ENCODE results near the gene IL25.
"Not testable (repeated sequence)": the region's sequence is repeated elsewhere in the genome, so short reads cannot be mapped to it uniquely, and the experiment has no call there.

IL25 gene

DNA sequence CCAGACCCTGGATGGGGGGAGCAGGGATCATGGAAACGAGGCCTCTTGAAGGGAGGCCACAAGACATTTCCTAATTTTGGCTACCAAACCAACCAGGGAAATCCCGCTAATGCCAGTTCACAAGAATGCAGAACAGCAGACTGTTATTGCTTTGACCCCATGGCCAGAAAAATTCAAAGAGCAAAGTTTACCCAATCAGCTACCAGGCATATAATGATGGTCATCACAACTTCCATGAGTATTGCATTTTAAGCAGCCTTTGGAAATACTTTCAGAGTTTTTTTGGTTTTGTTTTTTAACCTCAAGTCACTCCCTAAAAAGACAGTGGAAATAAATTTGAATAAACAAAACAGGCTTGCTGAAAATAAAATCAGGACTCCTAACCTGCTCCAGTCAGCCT is at the start of gene IL25:
Gene IL25, plus strand, starts transcription at position 301 of the 400 bp plus-strand sequence.
- no peak for DNase-seq

DNA sequence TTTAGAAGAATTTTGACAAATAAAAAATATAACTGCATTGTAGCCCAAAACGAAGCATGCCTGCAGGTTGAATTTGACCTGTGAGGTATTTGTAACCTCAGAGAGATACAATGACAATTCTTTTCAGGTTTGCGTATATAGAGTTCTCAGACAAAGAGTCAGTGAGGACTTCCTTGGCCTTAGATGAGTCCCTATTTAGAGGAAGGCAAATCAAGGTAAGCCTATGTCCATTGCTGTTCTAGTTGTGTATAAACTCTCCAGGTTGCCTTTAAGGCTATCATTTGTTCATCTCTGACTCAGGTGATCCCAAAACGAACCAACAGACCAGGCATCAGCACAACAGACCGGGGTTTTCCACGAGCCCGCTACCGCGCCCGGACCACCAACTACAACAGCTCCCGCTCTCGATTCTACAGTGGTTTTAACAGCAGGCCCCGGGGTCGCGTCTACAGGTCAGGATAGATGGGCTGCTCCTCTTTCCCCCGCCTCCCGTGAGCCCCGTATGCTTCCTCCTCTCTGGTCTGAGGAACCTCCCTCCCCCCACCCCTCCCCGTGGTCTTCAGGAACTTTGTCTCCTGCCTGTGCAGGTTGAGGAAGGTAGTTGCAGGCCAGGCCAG is 48.7 kb upstream of the IL25 start:
- no peak for DNase-seq

DNA sequence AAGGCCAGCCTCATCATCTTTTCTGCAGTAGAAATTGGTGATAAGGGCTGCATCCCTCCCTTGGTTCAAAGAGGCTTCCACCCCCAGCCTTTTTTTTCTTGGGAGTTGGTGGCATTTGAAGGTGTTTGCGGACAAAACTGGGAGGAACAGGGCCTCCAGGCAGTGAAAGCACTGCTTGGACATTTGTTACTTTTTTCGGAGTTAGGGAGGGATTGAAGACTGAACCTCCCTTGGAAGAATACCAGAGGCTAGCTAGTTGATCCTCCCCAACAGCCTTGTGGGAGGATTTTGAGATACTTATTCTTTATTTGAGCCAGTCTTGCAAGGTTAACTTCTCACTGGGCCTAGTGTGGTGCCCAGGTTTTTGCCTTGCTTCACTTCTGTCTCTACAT is 48.2 kb upstream of the IL25 start:
- DNase-seq, result no peak

DNA sequence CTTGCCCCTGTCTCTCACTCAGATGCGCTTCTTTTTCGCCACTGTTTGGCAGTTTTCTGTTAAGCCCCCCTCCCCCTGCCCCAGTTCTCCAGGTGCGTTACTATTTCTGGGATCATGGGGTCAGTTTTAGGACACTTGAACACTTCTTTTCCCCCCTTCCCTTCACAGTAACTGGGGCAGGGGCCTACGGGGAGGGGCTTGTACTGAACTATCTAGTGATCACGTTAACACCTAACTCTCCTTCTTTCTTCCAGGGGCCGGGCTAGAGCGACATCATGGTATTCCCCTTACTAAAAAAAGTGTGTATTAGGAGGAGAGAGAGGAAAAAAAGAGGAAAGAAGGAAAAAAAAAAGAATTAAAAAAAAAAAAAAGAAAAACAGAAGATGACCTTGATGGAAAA is 47.6 kb upstream of the IL25 start:
- DNase-seq, result no peak

DNA sequence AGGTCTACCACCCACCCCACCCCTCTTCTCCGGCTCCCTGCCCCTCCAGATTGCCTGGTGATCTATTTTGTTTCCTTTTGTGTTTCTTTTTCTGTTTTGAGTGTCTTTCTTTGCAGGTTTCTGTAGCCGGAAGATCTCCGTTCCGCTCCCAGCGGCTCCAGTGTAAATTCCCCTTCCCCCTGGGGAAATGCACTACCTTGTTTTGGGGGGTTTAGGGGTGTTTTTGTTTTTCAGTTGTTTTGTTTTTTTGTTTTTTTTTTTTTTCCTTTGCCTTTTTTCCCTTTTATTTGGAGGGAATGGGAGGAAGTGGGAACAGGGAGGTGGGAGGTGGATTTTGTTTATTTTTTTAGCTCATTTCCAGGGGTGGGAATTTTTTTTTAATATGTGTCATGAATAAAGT is 46.9 kb upstream of the IL25 start:
- DNase-seq, result not testable (repeated sequence)

DNA sequence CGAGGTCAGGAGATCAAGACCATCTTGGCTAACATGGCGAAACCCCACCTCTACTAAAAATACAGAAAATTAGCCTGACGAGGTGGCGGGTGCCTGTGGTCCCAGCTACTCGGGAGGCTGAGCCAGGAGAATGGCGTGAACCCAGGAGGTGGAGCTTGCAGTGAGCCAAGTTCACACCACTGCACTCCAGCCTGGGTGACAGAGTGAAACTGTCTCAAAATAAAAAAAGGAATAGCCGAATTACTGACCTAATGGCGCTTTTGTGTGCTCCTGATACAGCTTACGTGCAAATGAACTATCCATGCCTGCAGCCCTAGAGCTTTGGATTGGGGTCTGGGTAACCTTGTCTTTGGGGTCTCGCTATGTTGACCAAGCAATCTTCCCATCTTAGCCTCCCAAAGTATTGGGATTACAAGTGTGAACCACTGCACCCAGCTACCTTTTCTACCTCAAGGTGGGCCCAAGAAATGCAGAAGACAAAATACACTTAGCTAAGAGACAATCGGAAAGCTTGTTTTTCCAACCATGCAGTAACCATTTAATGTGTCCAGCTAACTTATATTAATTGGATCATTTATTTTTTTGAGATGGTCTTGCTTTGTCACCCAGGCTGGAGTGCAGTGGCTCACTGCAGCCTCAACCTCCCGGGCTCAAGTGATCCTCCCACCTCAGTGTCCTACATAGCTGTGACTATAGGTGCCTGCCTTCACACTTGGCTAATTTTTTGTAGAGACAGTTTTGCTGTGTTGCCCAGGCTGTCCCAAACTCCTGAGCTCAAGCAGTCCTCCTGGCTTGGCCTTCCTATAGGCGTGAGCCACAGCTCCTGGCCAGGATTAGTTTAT is 45.9 kb upstream of the IL25 start:
- DNase-seq, result no peak

DNA sequence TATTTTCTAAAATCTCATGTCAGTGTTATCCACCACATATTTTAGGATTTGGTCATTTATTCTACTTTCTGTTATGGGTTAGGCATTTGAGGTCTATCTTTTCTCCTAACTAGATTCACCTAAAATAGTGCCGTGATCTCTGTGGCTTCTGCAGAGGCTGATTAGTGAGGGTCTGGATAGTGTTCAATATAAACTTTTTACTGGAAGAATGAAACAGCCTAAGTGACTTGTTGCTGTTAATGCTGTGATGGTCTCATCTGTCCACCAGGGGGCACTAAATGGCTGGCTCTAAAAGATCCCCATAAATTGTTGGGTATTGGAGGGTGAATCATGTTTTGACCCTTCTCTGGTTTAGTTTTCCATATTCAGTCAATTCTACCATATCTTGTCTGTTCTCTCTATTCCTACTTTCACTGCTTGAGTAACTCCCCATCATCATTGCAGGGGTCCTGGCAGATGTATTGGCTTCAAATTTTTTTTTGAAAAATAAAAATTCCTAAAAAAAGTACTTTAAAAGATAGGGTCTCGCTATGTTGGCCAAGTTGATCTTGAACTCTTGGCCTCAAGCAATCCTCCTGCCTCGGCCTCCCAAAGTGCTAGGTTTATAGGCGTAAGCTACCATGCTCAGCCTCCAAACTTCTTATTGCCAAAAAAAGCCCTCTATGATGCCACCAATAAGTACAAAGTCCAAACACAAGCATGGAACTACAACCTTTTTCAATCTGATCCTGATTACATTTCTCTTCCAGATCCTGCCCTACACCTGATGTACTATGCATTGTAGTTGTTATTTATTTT is 44.5 kb upstream of the IL25 start:
- peak; percentile 77 for DNase-seq

DNA sequence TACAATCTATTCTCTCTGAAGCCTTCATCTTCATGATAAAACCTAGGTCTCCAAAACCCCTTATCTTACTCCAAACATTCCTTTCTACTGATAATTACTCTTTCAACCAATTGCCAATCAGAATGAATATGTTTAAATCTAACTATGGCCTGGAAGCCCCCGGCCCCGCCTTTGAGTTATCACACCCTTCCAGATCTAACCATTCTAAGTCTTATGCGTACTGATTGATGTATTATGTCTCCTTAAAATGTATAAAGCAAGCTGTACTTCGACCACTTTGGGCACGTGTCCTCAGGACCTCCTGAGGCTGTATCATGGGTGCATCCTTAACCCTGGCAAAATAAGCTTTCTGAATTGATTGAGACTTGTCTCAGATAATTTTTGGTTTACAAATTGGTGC is 37.0 kb upstream of the IL25 start:
- DNase-seq, result no peak

DNA sequence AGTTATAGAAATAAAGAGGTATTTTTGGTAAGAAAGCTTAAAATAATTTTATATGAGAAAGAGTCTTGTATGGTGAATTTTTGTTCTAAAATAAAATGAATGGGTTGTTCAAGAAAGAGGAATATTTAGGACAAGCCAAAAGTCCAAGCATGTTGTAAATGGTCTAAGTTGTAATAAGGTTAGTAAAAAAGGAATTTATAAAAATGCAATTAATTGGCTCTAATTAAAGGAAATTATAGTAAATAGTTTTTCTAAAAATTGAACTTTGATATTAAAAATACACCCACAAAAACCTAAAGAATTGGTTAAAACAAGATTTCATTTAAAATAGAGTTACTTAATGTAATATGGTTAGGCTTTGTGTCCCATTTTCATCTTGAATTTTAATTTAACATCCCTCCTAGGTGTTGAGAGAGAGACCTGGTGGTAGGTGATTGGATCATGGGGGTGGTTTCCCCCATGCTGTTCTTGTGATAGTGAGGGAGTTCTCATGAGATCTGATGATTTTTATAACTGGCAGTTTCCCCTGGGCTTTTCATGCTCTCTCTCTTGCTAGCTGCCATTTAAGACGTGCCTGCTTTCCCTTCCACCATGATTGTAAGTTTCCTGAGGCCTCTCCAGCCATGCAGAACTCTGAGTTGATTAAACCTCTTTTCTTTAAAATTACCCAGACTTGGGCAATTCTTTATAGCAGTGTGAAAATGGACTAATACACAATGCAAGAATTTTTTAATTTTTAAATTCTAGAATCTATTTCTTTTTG is 32.9 kb upstream of the IL25 start:
- DNase-seq, result no peak

DNA sequence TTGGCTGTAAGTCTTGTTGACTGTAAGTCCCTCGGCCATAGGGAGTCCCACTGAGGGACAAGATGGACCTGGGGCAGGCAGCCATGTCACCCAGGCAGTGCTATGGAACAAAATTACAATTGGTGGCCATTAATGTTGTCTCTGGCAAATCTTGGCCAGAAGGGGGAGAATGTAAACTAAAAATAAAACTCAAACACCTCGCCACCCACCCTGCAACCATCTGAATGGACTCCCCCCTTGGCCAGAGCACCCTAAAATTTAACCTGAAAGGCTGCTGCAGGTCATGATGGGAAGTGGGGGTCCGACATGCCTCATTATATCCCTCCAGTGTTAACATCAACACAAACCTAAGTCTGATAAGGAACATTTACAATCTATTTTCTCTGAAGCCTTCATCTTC is 28.1 kb upstream of the IL25 start:
- no peak for DNase-seq

DNA sequence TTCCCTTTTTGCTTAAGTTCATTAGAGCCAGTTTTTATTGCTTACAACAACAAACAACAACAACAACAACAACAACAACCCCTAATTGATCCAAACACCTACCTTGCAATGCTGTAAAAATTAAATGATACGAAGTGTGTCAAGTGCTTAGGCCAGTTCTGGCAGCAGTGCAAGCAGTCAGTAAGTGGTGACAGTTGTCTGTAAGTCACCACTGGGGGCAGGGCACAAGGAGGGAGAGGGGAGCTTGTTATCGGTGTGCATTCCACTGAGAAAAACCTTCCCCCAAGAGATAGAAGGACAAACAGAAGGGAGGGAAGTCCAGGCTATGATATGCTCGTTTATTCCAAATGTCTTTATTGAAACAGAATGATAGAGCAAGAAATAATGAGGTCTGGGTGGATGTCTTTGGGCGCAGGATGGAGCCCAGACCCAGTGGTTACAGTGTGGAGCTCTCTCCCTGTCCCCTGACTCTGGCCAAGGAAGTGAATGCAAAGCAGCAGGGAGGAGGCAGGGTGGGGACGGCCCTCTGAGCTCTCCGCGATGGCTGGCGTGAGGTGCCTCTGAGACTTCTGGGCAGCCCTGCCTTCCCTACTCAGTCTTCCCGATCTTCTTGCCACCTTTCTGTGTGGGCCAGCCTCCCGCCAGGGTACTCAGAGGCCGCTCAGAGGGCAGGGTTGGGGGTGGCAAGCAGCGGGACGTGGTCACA is 26.5 kb upstream of the IL25 start:
- DNase-seq, result no peak

DNA sequence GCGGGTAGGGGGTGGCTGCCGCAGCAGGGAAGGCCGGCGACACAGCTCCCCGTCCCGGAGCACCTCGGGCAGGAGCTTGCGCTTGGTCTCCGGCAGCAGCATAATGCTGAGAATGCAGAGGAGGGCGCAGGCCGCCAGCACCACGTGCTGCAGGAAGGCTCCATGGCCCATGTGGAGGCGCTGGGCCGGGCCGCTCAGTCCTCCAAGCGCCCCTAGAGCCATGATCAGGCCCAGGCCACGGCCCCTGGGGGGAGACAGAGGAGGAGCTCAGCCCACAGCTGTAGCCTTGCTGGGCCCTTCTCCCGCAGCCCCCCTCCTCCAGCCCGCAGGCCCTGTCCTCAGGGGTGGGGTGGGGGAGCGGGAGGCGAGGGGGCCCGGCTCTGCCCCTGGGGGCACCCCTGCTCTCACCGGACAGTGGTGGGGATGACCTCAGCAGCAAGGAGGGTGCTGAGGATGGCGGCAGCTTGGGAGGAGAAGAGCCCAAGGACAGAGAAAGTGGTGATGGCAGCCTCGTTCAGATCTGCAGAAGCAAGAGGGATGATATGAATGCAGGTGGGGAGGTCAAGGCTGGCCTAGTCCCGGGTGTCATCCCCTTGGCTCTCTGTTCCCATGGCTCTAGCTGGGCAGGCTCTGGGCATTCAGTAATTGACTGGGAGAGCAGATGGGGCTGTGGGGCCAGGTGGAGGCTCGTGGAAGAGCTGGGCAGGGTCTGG is 25.8 kb upstream of the IL25 start:
- no peak for DNase-seq

DNA sequence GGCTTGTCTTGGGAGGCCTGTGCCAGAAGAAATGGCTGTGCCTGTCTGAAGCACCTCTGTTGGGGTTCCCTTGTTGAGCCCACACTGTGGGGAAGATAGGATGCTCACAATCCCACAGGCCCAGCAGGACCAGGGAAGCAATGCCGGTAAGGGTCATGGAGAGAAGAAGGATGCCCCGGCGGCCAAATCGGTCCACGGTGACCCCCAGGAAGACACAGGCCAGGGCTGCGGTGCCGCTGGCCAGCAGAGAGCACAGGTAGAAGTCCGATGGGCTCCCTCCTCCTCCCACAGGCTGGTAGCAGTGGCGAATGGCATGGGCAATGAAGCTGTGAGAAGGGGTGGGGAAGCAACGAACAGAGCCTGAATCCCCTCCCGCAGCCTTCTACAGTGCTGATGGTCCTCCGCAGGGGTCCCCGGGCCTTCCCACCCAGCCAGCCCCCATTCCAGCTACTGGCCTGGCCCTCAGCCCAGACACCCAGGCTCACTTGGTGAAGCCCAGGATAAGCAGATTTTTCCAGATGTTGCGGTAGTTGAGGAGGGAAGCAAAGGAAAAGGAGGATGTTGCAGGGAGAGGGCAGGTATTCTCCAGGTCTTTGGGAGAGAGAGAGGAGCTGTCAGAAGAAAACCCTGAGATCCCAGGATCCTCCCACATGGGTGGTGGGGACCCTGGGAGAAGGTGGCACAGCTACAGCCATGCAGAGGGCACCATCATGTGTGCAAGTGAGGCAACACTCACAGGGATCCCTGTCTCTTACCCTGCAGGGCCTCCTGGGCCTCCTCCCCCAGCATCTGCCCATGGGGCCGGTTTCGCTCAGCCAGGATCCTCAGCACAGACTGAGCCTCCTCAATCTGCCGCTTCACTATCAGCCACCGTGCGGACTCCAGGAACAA is 25.0 kb upstream of the IL25 start:
- no peak for DNase-seq

DNA sequence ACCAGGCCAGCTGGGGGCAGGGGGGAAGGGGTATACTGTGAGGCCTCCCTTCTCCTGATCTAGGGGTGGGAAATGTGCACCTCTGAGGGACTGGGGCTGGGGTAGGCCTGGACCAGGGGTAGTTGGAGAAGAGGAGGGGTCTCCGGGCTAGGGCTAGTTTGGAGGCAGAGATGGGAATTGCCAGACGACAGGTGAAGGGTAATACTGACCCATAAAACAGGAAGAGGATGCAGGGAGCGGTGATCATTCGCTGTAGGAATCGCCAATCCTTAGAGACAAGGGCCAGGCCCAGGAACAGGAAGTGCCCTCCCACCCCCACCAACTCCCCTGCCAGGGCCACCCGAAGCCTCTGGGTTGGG is 24.3 kb upstream of the IL25 start:
- DNase-seq, result no peak

DNA sequence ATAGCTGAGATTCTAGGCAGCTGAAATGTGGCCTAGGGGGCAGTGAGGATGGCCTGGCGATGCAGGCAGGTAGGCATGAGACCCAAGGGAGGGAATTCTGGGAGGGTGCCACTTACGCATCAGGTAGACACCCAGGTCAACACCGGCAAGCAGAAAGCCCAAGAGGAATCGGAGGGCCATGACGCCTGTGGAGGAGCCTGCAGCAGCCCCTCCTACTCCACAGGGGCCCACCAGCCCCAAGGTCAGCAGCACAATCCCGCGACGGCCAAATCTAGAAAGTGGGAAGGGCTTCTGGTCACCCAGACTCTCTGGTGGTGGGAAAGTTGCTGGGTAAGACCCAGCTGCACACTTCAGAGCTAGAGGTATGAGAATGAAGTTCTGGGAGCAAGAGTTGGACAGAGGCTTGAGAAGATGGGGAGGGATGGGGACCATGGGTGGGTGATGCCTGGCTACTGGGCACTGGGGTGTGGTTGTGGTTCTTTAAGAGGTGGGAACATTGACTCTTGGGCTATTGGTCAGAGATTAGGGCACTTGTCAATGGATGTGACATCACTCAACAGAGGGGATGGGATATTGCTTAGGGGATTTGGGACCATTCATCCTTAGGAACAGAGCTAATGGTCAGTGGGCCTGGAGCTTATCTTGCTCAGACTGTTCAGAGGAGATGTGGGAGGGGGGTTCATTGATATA is 23.3 kb upstream of the IL25 start:
- DNase-seq, result no peak

DNA sequence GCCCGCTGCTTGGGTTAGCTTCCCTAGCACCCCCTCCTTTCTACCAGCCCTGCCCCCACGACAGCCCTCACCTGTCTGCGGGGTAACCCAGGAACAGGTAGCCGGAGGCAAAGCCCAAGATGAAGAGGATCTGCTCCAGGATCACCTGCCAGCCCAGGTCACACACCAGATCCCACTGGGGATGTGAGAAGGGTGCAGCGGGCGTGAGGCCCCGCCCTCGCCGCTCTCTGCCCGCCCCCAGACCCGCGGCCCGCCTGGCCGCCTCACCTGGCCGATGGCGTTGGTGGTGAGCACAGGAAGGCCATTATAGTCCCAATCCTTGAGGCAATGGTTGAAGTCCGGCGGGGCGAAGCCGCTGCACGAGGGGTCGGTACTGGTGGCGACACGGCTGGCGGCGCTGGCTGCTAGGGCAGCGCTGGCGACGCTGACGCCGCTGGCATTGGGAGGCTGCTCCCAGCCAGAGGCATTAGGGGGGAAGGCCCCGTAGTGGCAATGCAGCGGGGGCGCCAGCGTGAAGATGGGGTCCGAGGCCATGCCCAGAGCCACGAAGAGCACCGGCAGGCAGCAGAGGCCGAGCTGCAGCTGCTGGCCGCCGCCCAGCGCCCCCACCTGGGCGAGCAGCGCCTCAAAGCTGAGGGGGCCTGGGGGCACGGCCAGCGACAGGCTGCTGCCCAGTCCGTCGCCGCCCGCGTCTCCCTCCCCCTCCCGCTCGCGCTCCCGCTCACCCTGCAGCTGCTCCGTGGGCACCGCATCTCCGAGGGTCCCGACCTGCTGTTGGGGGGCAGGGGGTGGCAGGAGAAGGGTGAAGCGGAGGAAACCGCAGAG is 20.7 kb upstream of the IL25 start:
- peak; percentile 32 for DNase-seq

DNA sequence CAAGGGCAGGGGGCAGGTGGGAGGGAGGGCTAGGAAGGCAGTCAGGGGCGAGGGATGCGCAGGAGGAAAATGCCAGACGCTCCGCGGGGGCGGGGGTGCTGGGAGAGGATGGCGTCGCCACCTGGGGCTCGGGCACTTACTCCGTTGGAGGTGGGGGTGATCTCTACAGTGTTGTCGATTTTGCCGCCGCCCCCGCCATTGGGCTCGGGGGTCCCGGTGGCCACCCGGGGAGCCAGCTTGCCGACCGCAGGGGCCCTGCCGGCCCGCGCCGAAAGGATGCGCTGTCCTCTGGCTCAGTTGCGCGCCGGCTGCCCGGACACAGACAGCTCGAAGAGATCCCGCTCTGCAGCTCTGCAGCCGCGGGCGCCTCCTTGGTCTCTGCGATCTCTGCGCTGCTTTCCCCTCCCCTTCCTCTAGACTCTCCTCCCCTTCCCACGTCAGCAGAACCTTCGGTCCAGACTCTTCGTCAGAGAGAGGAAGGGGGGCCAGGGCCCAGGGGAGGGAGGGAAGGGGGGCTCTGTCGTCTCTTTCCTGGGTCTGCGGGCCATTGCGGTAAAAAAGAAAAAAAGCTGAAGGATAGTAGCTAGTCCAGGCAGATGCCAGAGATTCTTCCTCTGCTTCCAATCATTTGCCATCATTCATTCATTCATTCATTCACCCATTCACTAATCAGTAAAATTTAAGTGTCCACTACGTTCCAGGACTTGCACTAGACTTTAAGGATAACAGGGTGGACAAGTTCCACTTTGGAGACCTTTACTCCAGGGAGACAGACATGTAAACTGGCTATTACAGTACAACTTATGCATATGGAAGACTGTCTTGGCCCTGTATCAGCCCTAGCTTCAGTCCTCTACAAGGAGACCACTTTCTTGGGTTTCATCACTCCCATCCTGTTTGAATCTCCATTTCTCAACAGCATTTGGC is 19.8 kb upstream of the IL25 start, which contains the start of gene SLC22A17:
Gene SLC22A17, minus strand, starts transcription at position 382 of the 927 bp plus-strand sequence.
- DNase-seq, result peak; percentile 77

DNA sequence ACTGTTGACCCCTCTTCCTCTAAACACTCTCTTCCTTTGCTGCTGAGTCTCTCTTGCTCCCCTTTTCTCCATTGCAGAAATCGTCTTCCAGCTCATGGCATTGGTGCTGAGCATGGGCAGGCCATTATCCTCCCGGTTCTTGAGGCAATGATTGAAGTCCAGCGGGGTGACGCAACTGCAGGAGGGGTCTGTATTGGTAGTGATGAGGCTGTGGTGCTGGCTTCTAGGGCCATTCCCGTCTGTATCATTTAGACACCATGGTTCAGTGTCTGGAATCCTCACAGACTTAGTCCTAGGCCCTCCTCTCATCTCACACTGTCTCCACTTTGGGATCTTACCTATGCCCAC is 19.2 kb upstream of the IL25 start:
- DNase-seq, result no peak
